HG03060 (cell line): ENCODE measurements around the gene NDUFS2.
A peak's percentile ranks its signal among the peaks of the same experiment; 100 is the strongest.
"Not testable (repeated sequence)": the region's sequence is repeated elsewhere in the genome, so short reads cannot be mapped to it uniquely, and the experiment has no call there.

Source experiments
- ATAC-seq: cut with Tn5 transposase; IDR thresholded peaks from one replicate; pipeline ENCODE4 v1.9.1; 2021; ENCODE audit warnings: low read depth, moderate number of reproducible peaks; ENCODE audit not compliant: unreplicated experiment

Gene NDUFS2

DNA sequence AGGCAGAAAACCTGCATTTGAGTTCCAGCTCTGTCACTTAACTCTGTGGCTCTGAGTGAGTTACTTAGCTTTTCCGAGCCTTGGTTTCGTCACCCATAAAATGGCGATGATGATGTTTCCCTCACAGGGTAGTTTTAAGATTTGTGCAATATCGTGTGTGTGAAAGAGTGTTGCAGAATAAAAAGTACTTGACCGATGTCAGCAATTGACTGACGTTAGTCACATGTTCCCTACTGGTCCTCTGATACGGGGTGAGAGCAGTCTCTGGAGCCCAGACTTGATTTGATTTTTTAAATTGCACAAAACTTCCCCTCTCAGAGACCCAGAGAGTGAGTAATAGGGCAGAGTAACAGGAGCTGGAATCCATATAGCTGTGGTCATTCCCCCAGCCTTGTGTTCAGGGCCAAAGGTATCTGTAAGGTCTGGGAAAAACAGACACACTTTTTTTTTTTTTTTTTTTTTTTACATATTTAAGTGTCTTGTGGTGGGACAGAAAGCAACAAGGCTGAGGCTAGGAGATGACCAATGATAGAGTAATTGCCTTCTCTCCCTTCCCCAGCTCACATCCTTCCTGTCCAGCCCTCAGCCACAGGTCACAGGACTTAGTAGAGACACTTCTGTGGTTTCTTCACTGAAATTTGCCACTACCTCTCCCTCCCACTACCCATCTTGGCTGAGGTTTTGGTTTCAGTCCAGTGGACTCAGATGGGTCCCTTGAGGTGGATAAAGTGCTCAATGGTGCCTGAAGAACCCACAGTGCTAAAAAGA, 15.0 kb downstream of the NDUFS2 start:
- peak; percentile 75 for ATAC-seq

DNA sequence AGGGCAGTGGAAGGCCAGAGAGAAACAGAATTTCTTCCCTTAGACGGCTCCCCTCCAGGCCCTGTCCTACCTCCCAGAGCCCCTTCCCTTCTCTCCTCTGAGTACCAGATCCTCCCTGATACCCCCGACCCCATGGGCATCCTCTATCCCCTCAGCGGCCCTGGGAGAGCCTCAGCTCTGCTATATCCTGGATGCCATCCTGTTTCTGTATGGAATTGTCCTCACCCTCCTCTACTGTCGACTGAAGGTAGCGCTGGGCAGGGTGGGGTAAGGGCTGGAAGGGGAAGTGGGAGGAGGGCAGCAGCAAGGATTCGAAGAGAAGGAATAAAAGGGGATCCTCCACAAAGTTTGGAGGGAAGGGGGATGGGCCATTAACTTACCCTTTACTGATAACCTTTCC, 15.7 kb downstream of the NDUFS2 start:
- no peak for ATAC-seq

DNA sequence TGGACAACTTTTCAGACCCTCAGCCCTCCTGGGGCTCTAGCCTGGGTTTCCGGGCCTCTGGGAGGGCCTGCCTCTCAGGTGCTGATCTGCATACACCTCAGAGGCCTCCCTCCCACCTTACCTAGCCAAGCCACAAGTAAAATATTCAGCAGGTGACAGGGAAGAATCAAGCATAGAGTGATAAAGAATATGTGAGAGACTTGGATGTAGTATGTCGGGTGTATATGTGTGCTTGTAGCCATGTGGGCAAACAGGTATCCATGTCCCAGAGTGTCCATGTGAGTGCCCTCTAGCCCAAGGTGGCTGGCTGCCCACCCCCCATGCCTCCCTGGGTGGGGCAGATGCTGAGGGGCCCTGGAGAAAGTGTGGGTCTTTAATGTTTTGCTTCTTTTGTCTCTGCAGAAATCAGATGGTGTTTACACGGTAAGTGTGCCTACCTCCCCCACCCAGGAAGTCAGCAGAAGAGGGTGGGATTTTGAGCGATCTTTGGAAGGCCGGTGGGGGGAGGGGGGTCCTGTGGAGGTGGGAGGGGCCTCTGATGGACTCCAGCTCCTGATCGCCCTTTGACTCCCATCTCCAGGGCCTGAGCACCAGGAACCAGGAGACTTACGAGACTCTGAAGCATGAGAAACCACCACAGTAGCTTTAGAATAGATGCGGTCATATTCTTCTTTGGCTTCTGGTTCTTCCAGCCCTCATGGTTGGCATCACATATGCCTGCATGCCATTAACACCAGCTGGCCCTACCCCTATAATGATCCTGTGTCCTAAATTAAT, 16.3 kb downstream of the NDUFS2 start:
- ATAC-seq, result no peak

DNA sequence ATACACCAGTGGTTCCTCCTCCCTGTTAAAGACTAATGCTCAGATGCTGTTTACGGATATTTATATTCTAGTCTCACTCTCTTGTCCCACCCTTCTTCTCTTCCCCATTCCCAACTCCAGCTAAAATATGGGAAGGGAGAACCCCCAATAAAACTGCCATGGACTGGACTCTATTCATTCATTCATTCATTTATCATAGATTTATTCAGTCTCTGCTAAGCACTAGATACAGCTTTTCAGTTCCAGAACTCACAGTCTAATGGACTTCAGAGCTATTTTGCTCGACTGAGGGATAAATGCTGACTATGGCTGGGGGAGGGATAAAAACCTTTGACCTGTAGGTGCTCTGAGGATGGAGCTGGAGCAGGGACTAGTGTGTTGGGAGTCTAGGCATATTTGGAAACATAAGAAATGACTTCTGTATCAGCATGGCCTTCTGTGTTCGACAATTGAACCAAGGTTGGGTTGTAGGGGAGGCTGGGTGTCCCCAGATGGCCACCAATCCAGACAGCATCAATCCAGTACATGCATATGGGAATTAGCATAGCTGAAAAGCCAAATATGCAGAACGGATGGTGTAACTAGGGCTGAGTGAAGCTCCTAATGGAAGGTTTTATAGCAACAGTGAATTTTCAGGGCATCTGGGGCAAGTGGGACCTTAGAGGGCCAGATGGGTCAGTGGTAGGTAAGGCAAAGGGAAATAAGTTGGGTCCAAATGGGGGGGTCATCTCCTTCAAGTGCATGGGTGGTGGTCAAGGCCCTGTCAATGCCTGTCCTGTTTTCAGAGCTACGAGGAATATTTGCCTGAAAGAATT, 17.1 kb downstream of the NDUFS2 start:
- no peak for ATAC-seq

- ATAC-seq, result no peak
Observed at GRCh38 chr1:161220002-161220401, 17.8 kb downstream of the NDUFS2 start.

GRCh38 chr1:161222175-161223019, 20.2 kb downstream of the NDUFS2 start:
- no peak for ATAC-seq

- no peak for ATAC-seq
Observed at GRCh38 chr1:161223805-161224694, 21.9 kb downstream of the NDUFS2 start.

DNA sequence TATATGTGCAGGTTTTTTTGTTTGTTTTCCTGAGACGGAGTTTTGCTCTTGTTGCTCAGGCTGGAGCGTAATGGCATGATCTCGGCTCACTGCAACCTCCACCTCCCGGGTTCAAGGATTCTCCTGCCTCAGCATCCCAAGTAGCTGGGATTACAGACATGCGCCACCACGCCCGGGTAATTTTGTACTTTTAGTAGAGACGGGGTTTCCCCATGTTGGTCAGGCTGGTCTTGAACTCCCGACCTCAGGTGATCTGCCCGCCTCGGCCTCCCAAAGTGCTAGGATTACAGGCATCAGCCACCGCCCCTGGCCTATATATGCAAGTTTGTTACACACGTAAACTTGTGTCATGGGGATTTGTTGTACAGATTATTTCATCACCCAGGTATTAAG, 22.5 kb downstream of the NDUFS2 start:
- not testable (repeated sequence) for ATAC-seq

- ATAC-seq, result no peak
Observed at GRCh38 chr1:161225178-161225533, 23.0 kb downstream of the NDUFS2 start.

DNA sequence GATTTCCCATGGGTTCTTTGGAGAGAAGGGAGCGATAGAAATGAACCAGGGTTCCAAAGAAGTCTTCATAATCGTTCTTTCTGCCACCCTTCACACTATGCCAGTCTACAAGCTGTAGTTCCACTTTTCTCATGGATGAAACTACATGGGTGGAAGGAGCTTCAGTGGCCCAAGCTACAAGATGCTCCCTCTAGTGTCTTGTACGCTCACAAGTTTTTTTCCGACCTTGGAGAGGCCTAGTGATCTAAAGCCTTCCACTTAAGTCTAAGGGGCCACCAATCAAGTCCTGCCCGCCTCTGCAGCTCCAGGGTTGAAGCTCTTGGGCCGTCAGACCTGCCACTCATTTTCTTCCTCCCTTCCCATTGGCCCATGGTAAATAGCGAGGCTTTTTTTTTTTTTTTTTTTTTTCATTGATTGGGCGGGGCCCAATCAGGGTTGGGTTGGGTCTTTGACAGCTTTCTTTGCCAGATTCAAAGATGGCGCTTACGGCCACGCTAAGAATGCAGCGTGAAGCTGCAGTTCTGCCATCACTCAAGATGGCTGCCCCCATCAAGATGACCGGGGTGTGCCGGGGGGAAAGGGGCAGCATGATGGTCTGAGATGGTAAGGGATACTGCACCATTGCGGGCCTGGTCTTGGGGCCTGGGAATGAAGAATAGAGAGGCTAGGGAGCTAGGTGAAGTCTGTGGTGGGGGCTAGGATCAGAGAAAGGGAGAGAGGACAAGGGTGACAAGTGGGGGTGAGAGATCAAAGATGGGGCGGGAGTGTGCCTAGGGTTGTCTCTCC, 23.6 kb downstream of the NDUFS2 start, which contains the start of gene TOMM40L:
TOMM40L (plus strand) TSS at position 527 of the 786 bp plus-strand sequence. CDS start 430 bp downstream, outside the sequence.
- ATAC-seq, result peak; percentile 89

- no peak for ATAC-seq
Observed at GRCh38 chr1:161226320-161226711, 24.1 kb downstream of the NDUFS2 start.

GRCh38 chr1:161226759-161227158, 24.6 kb downstream of the NDUFS2 start:
- ATAC-seq, result no peak

GRCh38 chr1:161227196-161227871, 25.2 kb downstream of the NDUFS2 start:
- ATAC-seq, result no peak

DNA sequence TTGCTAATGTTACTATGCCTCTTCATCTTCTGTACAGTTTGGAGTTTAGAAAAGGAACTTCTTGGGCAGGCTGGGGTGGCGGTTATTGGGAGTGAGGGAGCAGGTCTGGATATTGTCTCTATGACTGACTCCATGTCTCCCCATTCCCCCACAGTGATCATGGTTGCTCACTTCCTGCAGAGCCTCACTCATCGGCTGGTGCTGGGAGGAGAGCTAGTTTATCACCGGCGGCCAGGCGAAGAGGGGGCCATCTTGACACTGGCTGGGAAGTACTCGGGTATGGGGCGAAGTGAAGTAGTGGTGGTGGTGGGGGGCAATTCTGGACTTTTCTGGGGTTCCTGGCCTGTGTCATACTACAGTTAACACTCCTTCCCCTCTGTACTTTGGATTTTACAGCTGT, 25.9 kb downstream of the NDUFS2 start:
- no peak for ATAC-seq

DNA sequence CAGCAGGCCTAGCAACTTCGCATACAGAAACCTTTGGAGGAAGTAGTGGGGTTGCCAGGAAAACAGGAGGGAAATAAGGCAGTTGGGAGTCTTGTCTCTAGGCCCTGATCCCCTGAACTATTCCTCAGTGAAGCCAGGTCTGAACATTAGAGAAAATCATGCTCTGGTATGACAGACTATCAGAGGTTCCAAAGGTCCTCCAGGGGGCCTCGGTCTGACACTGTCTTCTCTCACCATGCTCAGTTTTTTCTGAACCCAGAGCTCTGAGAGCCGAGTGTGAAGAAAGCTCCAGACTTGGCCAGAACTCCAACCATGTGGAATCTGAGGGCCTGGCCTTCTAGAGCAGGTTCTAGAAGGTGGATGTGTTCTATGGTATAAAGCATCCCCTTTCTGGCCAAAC, 27.7 kb downstream of the NDUFS2 start:
- no peak for ATAC-seq

- ATAC-seq, result no peak
Observed at GRCh38 chr1:161230762-161231161, 28.6 kb downstream of the NDUFS2 start.

- ATAC-seq, result no peak
Observed at GRCh38 chr1:161233102-161233501, 30.9 kb downstream of the NDUFS2 start.
